Astrocyte of the spinal cord (primary cell): ENCODE results near the gene MIEF2.

Experiments
- DNase-seq: peaks from one replicate; pipeline ENCODE4 v3.0.0; 2011; ENCODE audit warnings: low read depth, low spot score
- H3K4me3 ChIP-seq: 2 replicates; pipeline ENCODE4 v1.5.1; 2011; ENCODE audit warnings: low read depth, mild to moderate bottlenecking, low read length, moderate library complexity
- in situ Hi-C: cut with HindIII; loops from 2 replicates; pipeline ENCODE4 v1.10.0; 2017; ENCODE audit warnings: low sequenced_read_pairs
- TF ChIP-seq, protein P1 (sequence below): IDR thresholded peaks from 2 replicates; pipeline ENCODE4 v1.5.1; 2012; ENCODE audit warnings: low read depth, mild to moderate bottlenecking, low read length, inconsistent platforms

The MIEF2 gene

DNA sequence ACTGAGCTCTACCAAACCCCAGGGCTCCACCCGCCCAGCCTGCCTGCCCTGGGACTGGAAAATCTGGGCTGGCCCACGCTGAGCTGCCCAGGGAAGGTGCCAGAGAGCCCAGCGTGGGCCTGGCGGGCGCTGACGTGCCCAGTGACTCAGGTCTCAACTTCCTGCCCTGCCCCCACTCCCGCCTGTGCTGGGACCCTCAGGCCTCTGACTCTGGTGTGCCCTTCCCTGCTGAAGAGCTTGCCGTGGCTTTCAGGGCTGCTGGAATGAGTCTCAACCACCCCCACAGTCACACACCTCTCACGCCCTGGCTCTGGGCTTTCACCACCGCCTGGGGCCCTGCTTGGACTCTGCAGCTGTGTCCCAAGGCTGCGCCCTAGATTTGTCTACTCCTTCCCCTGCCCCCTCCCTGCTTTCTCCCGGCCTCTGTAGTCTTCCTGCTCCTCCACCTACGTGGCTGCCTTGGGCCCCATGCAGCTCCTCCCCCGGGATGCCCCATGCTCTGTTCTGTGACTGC is 24.7 kb upstream of the MIEF2 start:
- H3K4me3 ChIP-seq: no peak overlapping the region
- in situ Hi-C loops: no loop called here

DNA sequence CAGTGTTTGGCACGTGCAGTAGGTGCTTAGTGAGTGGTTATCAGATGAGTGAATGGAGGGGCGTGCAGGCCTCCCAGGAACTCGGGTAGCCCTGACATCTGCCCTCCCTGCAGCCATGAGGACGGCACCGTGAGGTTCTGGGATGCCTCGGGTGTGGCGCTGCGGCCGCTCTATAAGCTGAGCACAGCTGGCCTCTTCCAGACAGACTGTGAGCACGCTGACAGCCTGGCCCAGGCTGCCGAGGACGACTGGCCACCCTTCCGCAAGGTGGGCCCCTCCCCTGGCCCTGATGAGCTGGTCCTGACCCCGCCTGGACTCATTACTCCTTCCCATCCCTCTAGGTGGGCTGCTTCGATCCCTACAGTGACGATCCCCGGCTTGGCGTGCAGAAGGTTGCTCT is 24.0 kb upstream of the MIEF2 start:
- no peak for DNase-seq
- in situ Hi-C loops: no loop called here
- TF ChIP-seq, protein P1, sequence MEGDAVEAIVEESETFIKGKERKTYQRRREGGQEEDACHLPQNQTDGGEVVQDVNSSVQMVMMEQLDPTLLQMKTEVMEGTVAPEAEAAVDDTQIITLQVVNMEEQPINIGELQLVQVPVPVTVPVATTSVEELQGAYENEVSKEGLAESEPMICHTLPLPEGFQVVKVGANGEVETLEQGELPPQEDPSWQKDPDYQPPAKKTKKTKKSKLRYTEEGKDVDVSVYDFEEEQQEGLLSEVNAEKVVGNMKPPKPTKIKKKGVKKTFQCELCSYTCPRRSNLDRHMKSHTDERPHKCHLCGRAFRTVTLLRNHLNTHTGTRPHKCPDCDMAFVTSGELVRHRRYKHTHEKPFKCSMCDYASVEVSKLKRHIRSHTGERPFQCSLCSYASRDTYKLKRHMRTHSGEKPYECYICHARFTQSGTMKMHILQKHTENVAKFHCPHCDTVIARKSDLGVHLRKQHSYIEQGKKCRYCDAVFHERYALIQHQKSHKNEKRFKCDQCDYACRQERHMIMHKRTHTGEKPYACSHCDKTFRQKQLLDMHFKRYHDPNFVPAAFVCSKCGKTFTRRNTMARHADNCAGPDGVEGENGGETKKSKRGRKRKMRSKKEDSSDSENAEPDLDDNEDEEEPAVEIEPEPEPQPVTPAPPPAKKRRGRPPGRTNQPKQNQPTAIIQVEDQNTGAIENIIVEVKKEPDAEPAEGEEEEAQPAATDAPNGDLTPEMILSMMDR: no peak
- H3K4me3 ChIP-seq: no peak overlapping the region

More for the DNA sequence above, 24.7 kb upstream of the MIEF2 start:
- peak; percentile 70 for DNase-seq
- TF ChIP-seq, protein P1: no peak

DNA sequence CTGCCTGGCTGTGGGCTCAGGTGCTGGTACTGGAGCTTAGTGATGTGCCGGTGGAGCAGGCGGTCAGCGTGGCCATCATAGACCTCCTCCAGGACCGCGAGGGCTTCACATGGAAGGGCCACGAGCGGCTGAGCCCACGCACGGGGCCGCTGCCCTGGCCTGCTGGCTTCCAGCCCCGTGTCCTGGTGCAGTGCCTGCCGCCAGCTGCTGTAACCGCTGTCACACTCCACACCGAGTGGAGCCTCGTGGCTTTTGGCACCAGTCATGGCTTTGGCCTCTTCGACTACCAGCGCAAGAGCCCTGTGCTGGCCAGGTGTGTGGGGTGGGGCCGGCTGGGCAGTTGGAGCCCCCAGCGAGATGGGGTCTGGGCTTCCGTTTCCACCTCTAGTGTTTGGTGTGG is 23.0 kb upstream of the MIEF2 start:
- no peak for DNase-seq
- TF ChIP-seq, protein P1: no peak
- in situ Hi-C loops: no loop called here
- H3K4me3 ChIP-seq: no peak overlapping the region

DNA sequence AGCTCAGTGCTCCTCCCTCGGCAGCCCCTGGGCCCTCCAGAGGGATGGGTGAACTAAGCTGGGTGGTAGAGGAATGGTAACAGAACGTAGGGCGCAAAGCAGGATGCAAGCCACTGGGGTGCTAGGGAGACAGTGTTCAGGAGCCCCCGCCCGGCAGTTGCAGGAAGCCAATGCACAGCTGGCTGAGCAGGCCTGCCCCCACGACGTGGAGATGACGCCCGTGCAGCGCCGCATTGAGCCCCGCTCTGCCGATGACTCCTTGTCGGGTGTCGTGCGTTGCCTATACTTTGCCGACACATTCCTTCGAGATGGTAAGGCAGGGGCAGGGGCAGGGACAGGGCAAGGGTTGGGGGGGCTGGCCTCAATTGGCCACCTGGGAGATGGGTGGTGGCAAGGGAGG is 22.2 kb upstream of the MIEF2 start:
- in situ Hi-C loops: no loop called here

DNA sequence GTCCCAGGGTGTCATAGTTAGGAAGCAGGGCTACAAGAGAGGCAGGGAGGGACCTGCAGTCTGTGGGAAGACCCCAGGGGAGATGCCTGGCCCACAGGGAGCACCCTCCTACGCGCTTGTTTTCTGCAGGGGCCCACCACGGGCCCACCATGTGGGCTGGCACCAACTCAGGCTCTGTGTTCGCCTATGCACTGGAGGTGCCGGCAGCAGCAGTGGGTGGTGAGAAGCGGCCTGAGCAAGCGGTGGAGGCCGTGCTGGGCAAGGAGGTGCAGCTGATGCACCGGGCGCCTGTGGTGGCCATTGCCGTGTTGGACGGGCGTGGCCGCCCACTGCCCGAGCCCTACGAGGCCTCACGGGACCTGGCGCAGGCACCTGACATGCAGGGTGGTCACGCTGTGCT is 20.0 kb upstream of the MIEF2 start:
- no peak for DNase-seq
- H3K4me3 ChIP-seq: no peak overlapping the region
- TF ChIP-seq, protein P1: no peak
- in situ Hi-C loops: no loop called here

More for the DNA sequence above, 22.2 kb upstream of the MIEF2 start:
- TF ChIP-seq, protein P1: no peak
- no peak for DNase-seq
- no peak overlapping the region for H3K4me3 ChIP-seq

DNA sequence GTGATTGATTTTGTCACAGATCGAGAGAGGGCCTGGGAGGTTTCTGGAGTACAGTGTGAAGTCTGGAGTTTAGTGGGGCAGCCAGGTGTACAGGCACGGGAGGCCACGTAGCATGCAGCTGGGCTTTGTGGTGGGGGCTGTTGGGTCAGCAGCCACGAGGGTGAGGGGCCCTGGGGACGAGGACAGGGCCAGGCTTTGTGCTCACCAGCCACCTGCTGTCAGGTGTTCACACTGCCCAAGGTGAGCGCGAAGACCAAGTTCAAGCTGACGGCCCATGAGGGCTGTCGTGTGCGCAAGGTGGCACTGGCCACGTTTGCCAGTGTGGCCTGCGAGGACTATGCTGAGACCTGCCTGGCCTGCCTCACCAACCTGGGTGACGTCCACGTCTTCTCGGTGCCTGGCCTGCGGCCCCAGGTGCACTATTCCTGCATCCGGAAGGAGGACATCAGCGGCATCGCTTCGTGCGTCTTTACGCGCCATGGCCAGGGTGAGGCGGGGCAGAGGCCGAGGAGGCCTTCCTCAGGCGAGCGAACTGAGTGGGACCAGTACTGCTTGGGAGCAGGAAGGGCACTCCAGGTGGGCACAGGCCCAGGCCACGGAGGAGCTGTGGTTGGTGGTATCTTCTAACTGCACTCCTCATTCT is 19.1 kb upstream of the MIEF2 start:
- TF ChIP-seq, protein P1: no peak
- no peak for DNase-seq
- H3K4me3 ChIP-seq: no peak overlapping the region
- in situ Hi-C loops: no loop called here
